ENCODE measurements around the gene MYO6.

The MYO6 gene

GRCh38 chr6:75963569-75963968, 214.5 kb downstream of the MYO6 start:
- DNase-seq, result no peak

GRCh38 chr6:75968143-75968542, 219.1 kb downstream of the MYO6 start:
- DNase-seq, result no peak
